ENCODE measurements around the gene LPAR1.

DNA sequence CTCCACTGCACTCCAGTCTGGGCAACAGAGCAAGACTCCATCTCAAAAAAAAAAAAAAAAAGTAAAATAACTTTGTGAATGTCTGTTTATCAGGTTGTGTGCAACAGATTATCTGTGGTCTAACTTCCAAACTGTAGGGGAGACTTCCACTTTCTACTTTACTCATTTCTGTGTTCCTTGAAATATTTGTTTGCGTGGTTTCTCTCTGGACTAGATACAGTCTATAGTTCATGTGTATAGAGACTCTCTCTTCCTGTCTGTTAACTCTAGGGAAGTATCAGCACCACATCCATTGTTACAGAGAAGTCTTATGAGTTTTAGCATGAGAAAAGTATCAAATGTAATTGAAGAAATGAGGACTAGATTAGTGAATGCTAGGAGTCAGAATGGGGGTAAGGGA, 168.3 kb downstream of the LPAR1 start:
- TF ChIP-seq, protein P1, sequence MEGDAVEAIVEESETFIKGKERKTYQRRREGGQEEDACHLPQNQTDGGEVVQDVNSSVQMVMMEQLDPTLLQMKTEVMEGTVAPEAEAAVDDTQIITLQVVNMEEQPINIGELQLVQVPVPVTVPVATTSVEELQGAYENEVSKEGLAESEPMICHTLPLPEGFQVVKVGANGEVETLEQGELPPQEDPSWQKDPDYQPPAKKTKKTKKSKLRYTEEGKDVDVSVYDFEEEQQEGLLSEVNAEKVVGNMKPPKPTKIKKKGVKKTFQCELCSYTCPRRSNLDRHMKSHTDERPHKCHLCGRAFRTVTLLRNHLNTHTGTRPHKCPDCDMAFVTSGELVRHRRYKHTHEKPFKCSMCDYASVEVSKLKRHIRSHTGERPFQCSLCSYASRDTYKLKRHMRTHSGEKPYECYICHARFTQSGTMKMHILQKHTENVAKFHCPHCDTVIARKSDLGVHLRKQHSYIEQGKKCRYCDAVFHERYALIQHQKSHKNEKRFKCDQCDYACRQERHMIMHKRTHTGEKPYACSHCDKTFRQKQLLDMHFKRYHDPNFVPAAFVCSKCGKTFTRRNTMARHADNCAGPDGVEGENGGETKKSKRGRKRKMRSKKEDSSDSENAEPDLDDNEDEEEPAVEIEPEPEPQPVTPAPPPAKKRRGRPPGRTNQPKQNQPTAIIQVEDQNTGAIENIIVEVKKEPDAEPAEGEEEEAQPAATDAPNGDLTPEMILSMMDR (IDR thresholded peaks at IDR 0.05): no peak
- TF ChIP-seq EZH2 (IDR thresholded peaks at IDR 0.05): no peak
